BLaER1 treated with 17β-estradiol and CSF1 and Interleukin-3, amounts not matched to agents 10 nM and 100 nM (cell line): ENCODE results near the gene DNAJC19.
"Not testable (repeated sequence)": the region's sequence is repeated elsewhere in the genome, so short reads cannot be mapped to it uniquely, and the experiment has no call there.

ENCODE experiments used
- H3K27ac ChIP-seq, 11 experiments: shearing (Covaris generic); formaldehyde crosslinking; 2 replicates each; pipeline ENCODE4 v1.8.1; 2022
- H3K27me3 ChIP-seq, 11 experiments: shearing (Covaris generic); formaldehyde crosslinking; 2 replicates each; pipeline ENCODE4 v1.8.1; 2022
- H3K36me3 ChIP-seq, 11 experiments: shearing (Covaris generic); formaldehyde crosslinking; 2 replicates each; pipeline ENCODE4 v1.8.1; 2022
- H3K4me1 ChIP-seq, 10 experiments: shearing (Covaris generic); formaldehyde crosslinking; 2 replicates each; pipeline ENCODE4 v1.8.1; 2022
- H3K4me2 ChIP-seq, 11 experiments: shearing (Covaris generic); formaldehyde crosslinking; 2 replicates each; pipeline ENCODE4 v1.8.1; 2022
- H3K4me3 ChIP-seq, 10 experiments: shearing (Covaris generic); formaldehyde crosslinking; 2 replicates each; pipeline ENCODE4 v1.8.1; 2022
- H3K9ac ChIP-seq, 11 experiments: shearing (Covaris generic); formaldehyde crosslinking; 2 replicates each; pipeline ENCODE4 v1.8.1; 2022
- H3K9me3 ChIP-seq, 11 experiments: shearing (Covaris generic); formaldehyde crosslinking; replicated peaks in 1 of 11; 2 replicates each; pipeline ENCODE4 v1.8.1; 2022
- H4K20me1 ChIP-seq, 11 experiments: shearing (Covaris generic); formaldehyde crosslinking; 2 replicates each; pipeline ENCODE4 v1.8.1; 2022
- Cebpa-rat ChIP-seq, 11 experiments: shearing (Covaris generic); IDR thresholded peaks; 2 replicates each; pipeline ENCODE4 v1.8.1; 2022

Gene DNAJC19

GRCh38 chr3:180989291-180990163 is at the start of gene DNAJC19:
DNAJC19 (minus strand) TSS chr3:180989736; CDS start chr3:180989602, 134 bp downstream.
- Histone ChIP-seq H3K36me3 (peaks cover 10 to 33% (median 17%) of the 10 kb centered on the region in 11 experiments; a peak in 19 of 22 replicates), H3K4me3 (peak within 1 kb of the TSS; percentile 71 to 87 (median 80)), H3K27ac (peak within 1 kb of the TSS; percentile 65 to 86 (median 79); a peak in 21 of 22 replicates), H3K4me1 (peaks cover 20 to 27% (median 23%) of the 10 kb centered on the region in 10 experiments), H3K9me3 (no peaks in the 10 kb centered on the region), H4K20me1 (no peaks in the 10 kb centered on the region), H3K9ac (peak within 1 kb of the TSS; percentile 81 to 89 (median 83)), H3K27me3 (no peaks in the 10 kb centered on the region), H3K4me2 (peak within 1 kb of the TSS; percentile 73 to 96 (median 84))
- TF ChIP-seq Cebpa-rat (IDR thresholded peaks at IDR 0.05), result no peak

GRCh38 chr3:181030948-181031347 is 41.4 kb upstream of the DNAJC19 start:
- TF ChIP-seq Cebpa-rat (IDR thresholded peaks at IDR 0.05), result no peak
- Histone ChIP-seq H3K27me3 (no peaks in the 10 kb centered on the region), H3K4me2 (no peak overlapping the region), H3K9ac (no peak overlapping the region), H3K36me3 (no peaks in the 10 kb centered on the region), H3K27ac (no peak overlapping the region), H3K4me1 (no peaks in the 10 kb centered on the region), H4K20me1 (no peaks in the 10 kb centered on the region), H3K9me3 (peaks cover 0 to 3% (median 0%) of the 10 kb centered on the region in 11 experiments; a peak in 3 of 22 replicates), H3K4me3 (no peak overlapping the region)

DNA sequence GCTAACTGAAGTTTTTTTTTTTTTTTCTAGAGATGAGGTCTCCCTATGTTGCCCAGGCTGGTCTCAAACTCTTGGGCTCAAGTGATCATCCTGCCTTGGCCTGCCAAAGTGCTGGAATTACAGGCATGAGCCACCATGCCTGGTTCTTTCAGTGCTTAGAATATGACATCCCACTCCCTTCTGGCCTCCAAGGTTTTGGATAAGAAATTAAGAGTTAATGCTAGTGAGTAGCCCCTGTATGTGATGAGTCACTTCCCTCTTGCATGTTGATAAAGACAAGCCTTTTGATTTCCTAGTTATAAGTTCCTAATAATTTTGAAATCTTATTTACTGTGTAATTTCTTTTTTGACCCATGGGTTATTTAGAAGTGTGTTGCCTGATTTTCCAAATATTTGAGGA is 35.7 kb upstream of the DNAJC19 start:
- no peaks in the 10 kb centered on the region for H4K20me1 ChIP-seq
- H3K4me2 ChIP-seq, result no peak overlapping the region
- H3K9ac ChIP-seq, result no peak overlapping the region
- H3K4me1 ChIP-seq, result no peaks in the 10 kb centered on the region
- no peaks in the 10 kb centered on the region for H3K36me3 ChIP-seq
- peaks cover 12 to 23% (median 15%) of the 10 kb centered on the region in 11 experiments for H3K9me3 ChIP-seq
- no peak overlapping the region for H3K27ac ChIP-seq
- H3K4me3 ChIP-seq, result no peak overlapping the region
- H3K27me3 ChIP-seq, result no peaks in the 10 kb centered on the region
- no peak for TF ChIP-seq Cebpa-rat (IDR thresholded peaks at IDR 0.05)

GRCh38 chr3:181017690-181018089 is 28.2 kb upstream of the DNAJC19 start:
- H3K9me3 ChIP-seq, result no peaks in the 10 kb centered on the region
- H3K4me2 ChIP-seq, result peak overlapping the region in 6 of 11 experiments; percentile 6 to 46 (median 26); a peak in 5 of 22 replicates
- no peak overlapping the region for H3K27ac ChIP-seq
- H3K27me3 ChIP-seq, result no peaks in the 10 kb centered on the region
- no peaks in the 10 kb centered on the region for H3K36me3 ChIP-seq
- no peak overlapping the region for H3K4me3 ChIP-seq
- TF ChIP-seq Cebpa-rat (IDR thresholded peaks at IDR 0.05), result no peak
- no peaks in the 10 kb centered on the region for H4K20me1 ChIP-seq
- H3K9ac ChIP-seq, result no peak overlapping the region
- H3K4me1 ChIP-seq, result peaks cover 0 to 10% (median 0%) of the 10 kb centered on the region in 10 experiments; a peak in 7 of 20 replicates

GRCh38 chr3:181009225-181009624 is 19.7 kb upstream of the DNAJC19 start:
- no peaks in the 10 kb centered on the region for H4K20me1 ChIP-seq
- H3K4me1 ChIP-seq, result peaks cover 0 to 7% (median 0%) of the 10 kb centered on the region in 10 experiments; a peak in 2 of 20 replicates
- H3K27me3 ChIP-seq, result no peaks in the 10 kb centered on the region
- no peak overlapping the region for H3K4me3 ChIP-seq
- H3K9ac ChIP-seq, result no peak overlapping the region
- no peaks in the 10 kb centered on the region for H3K36me3 ChIP-seq
- H3K9me3 ChIP-seq, result peaks cover 0 to 4% (median 0%) of the 10 kb centered on the region in 11 experiments; a peak in 1 of 22 replicates
- TF ChIP-seq Cebpa-rat (IDR thresholded peaks at IDR 0.05), result no peak
- H3K4me2 ChIP-seq, result no peak overlapping the region
- H3K27ac ChIP-seq, result no peak overlapping the region

DNA sequence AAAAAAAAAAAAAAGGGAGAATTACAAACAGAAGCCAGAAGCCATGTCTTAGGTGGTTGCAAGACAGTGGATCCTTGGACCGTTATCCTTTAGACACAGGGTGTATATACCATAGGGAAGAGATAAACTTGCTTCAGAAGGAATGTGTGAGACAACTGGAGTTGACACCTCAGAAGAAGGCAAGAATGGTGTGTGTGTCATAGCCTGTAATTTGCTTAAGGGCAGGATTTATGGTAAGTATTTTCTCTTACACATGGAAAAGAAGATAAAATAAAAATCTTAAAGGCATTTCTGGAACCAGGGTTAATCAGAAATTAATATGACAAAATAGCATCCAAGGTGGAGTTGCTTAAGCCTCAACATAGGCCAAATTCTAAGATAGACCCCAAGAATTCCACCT is 19.3 kb upstream of the DNAJC19 start:
- Histone ChIP-seq H3K4me2 (no peak overlapping the region), H3K9ac (no peak overlapping the region), H3K27me3 (no peaks in the 10 kb centered on the region), H3K36me3 (no peaks in the 10 kb centered on the region), H4K20me1 (no peaks in the 10 kb centered on the region), H3K4me3 (no peak overlapping the region), H3K4me1 (peaks cover 0 to 7% (median 0%) of the 10 kb centered on the region in 10 experiments; a peak in 2 of 20 replicates), H3K9me3 (peaks cover 0 to 5% (median 0%) of the 10 kb centered on the region in 11 experiments; a peak in 2 of 22 replicates), H3K27ac (no peak overlapping the region)
- no peak for TF ChIP-seq Cebpa-rat (IDR thresholded peaks at IDR 0.05)

GRCh38 chr3:181007262-181007661 is 17.7 kb upstream of the DNAJC19 start:
- Histone ChIP-seq H3K4me1 (peaks cover 0 to 2% (median 0%) of the 10 kb centered on the region in 10 experiments; a peak in 1 of 20 replicates), H3K9me3 (peaks cover 6 to 16% (median 9%) of the 10 kb centered on the region in 11 experiments; a peak in 17 of 22 replicates), H3K27me3 (no peaks in the 10 kb centered on the region), H3K27ac (no peak overlapping the region), H3K4me3 (no peak overlapping the region), H3K4me2 (no peak overlapping the region), H3K36me3 (no peaks in the 10 kb centered on the region), H3K9ac (no peak overlapping the region), H4K20me1 (no peaks in the 10 kb centered on the region)
- no peak for TF ChIP-seq Cebpa-rat (IDR thresholded peaks at IDR 0.05)

DNA sequence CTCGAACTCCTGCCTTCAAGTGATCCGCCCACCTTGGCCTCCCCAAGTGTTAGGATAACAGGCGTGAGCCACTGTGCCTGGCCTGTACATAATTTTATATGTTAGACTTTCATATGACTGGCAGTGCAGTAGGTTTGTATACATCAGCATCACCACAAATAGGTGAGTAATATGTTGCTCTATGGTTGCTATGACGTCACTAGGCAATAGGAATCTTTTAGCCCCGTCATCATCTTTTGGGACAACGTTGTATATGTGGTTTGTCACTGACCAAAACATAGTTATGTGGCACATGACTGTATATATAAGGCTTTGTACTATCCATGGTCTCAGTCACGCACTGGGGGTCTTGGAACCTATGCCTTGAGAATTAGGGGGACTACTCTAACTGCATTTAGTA is 17.0 kb upstream of the DNAJC19 start:
- no peak overlapping the region for H3K27ac ChIP-seq
- H3K4me1 ChIP-seq, result no peaks in the 10 kb centered on the region
- H3K4me2 ChIP-seq, result no peak overlapping the region
- no peaks in the 10 kb centered on the region for H3K27me3 ChIP-seq
- H3K9ac ChIP-seq, result no peak overlapping the region
- TF ChIP-seq Cebpa-rat (IDR thresholded peaks at IDR 0.05), result no peak
- no peak overlapping the region for H3K4me3 ChIP-seq
- no peaks in the 10 kb centered on the region for H3K36me3 ChIP-seq
- H4K20me1 ChIP-seq, result no peaks in the 10 kb centered on the region
- peaks cover 13 to 23% (median 16%) of the 10 kb centered on the region in 11 experiments; a peak in 20 of 22 replicates for H3K9me3 ChIP-seq

GRCh38 chr3:181003469-181003868 is 13.9 kb upstream of the DNAJC19 start:
- H4K20me1 ChIP-seq, H3K4me2 ChIP-seq, H3K36me3 ChIP-seq, H3K9ac ChIP-seq, H3K4me1 ChIP-seq, H3K27ac ChIP-seq, H3K27me3 ChIP-seq, H3K4me3 ChIP-seq: not testable (repeated sequence)
- H3K9me3 ChIP-seq, result peaks cover 26 to 38% (median 30%) of the 10 kb centered on the region in 11 experiments; a peak in 21 of 22 replicates

- peaks cover 26 to 38% (median 30%) of the 10 kb centered on the region in 11 experiments; a peak in 21 of 22 replicates for H3K9me3 ChIP-seq
- H3K27me3 ChIP-seq, H3K4me3 ChIP-seq, H3K36me3 ChIP-seq, H3K4me2 ChIP-seq, H3K9ac ChIP-seq, H3K27ac ChIP-seq, H3K4me1 ChIP-seq, H4K20me1 ChIP-seq: not testable (repeated sequence)
These were observed 12.8 kb upstream of the DNAJC19 start for GRCh38 chr3:181002331-181002730.
